Measurements from ENCODE around the gene OTOG.

Gene OTOG

DNA sequence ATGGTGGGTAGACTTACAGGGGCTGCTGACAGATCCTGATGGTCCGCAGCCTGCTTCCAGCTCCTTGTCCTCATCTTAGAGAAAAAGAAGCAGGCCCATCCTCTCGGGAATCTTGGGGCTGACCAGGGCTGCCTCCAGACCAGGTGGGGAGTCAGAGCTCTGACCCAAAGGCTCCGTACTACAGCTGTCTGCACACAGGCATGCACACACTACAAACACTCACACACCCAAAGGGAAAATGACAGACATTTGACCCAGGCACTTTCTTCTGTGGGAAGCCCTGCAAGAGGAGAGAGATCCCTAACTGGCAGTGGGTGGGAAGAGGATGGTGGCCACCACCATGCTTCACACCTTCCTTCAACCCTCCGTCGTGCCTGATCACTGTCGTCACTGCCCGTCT, 125.4 kb downstream of the OTOG start:
- no peak for DNase-seq

DNA sequence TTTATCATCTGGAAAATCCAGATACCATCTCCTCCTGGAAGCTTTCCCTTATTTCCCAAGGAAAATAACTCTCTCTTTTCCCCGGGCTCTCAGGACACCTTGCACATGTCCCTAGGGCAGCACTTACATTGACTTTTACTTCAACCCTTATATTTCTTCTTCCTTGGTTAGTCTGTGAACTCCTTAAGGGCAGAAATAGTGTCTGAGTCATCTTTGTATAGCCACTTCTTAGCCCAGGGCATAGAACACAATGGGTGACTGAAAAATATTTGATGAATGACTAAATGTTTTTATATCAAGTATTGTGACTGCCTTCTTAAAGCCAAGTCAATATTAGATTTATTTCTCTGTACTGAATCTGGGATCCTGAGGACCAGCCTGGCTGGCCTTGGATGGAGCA, 126.9 kb downstream of the OTOG start:
- no peak for DNase-seq

- no peak for DNase-seq
Observed at GRCh38 chr11:17682848-17683247, 135.8 kb downstream of the OTOG start.

GRCh38 chr11:17683377-17684161, 136.5 kb downstream of the OTOG start:
- no peak for DNase-seq

- no peak for DNase-seq
Observed at GRCh38 chr11:17684550-17684949, 137.5 kb downstream of the OTOG start.

DNA sequence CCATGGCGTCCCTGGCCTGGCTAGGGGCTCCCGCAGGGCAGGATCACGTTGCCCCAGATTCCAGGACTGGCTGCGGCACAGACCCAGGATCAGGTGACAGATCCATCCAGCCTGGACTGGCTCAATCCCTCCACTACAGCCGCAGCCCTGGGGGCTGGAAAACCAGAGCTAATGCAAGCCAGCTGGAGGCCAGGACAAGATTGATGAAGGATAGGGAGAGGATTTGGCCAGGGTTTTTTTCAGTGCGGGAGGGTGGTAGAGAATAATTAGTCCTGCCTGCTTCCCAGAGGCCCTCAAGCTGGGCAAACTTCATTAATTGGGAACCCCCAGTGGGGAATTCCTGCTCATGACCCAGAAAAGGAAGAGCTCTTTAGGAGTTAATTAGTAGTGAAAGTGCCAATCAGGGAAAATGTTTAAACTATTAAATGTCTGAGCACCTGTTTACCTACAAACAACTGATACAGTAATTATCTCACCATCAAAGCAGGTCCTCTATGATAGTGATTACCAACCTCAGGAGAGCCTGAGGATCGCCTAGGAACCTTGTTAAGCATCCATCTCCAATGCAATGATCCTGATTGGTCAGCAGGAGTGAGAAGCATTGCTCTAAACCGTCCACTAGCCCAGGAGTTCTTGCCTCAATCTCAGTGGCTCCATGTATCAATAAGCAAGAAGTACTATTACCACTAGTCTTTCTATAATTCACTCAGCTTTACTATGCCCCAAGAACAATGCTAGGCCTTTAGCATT, 139.3 kb downstream of the OTOG start:
- DNase-seq, result no peak

DNA sequence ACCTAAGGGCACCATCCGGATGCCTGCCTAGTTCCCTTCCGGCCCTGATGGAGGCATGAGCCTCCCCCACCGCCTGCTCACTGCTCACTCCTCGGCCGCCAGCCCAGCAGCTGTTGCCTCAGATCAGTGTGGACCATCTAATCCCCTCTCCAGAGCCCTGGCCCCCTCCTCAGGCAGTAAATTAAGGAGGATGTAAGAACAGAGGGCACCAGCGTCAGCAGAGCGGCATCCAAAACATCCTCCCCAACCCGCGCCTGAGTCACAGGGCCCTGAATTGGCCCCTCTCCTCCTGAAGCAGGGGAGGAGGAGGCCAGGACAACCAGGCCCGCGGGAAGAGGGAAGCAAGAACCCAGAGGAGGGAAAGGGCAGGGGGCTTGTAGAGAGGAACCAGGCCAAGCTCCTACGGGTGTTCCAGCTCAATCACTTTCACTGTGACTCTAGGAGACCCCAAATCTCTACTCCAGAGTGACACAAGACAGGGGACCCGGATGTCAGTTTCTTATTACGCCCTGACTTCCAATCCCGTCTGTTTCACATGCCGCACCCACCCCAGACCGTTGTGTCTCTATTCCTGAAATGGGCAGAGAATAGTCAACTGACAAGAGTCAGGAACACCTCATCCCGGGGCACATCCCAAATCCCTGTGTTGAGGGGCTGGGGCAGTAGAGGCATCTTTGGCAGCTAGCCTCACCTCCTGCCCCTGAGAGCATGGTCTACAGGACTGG, 141.0 kb downstream of the OTOG start:
- DNase-seq, result no peak

DNA sequence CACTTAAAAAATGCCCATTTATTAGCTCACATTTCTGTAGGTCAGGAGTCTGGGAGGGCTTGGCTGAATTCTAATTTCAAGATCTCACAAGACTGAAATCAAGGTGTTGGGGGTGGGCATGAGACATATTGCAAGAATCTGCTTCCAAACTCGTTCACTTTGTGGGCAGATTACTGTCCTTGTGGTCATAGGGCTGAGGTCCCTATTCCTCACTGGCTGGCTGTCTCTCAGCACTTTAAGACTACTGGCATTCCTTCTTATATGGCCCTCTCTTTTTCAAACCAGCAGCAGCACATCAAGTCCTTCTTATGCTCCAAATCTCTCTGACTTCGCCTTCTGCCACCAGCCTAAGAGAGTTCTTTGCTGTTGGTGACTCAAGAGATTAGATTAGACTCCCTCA, 144.5 kb downstream of the OTOG start:
- DNase-seq, result no peak

DNA sequence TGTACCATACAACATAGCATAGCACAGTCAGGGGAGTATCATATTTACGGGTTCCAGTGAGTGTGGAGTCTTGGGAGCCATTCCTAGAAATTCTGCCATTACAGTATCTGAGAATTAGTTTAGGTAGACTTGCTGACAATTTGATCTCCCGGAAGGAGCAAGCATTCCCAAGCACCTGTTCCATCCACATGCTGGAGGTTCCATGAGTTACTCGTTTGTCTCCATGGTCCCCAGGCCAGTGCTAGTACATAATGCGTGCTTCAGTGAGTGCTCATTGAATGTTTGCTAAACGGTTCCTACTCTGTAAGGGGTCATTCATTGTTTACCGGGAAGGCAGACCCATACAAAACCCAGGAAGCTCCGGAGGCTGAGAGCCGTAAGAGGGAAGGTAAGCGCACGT, 144.9 kb downstream of the OTOG start:
- DNase-seq, result no peak

DNA sequence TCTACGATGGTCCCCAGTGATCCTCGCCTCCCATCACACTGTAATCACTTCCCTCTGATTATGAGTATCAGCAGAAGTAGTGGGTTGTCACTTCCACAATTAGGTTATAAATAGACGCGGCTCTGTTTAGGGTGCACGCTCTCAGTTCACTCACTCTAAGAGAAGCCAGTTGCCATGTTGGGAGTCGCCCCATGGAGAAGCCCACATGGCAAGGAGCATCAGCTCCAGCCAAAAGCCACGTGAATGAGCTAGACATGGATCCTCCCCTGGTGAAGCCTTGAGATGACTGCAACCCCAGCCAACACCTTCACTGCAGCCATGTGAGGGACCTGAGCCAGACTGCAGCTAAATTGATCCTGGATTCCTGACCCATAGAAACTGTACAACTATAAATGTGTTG, 145.9 kb downstream of the OTOG start:
- no peak for DNase-seq

GRCh38 chr11:17693531-17693930, 146.5 kb downstream of the OTOG start:
- no peak for DNase-seq

DNA sequence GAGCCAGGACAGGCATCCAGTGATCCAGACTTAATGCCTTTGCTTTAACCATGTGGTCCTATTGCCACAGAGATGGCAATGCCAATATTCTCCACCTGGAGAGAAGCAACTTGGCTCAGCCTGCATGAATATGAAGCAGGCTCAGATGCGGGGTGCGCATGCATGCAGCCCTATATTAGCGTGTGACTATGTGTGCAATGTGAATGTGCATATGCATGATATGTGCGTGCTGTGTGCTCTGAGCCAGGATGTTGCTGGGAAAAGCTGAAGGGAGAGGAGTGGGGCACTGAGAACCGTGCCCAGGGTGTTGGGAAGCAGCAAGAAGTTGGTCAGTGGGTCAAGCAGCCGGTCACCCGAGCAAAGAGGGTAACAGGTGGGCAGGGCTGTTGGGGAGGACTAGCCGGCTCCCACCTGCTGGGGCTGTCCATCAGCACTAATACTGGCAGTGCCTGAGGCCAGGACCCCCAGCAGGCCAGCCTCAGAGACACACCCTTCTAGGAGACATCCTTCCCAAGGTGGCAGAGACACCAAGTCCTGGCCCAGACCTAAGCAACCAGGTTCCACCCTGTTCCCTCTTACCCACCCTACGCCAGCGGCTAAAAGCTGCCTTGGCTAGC, 147.5 kb downstream of the OTOG start:
- no peak for DNase-seq

DNA sequence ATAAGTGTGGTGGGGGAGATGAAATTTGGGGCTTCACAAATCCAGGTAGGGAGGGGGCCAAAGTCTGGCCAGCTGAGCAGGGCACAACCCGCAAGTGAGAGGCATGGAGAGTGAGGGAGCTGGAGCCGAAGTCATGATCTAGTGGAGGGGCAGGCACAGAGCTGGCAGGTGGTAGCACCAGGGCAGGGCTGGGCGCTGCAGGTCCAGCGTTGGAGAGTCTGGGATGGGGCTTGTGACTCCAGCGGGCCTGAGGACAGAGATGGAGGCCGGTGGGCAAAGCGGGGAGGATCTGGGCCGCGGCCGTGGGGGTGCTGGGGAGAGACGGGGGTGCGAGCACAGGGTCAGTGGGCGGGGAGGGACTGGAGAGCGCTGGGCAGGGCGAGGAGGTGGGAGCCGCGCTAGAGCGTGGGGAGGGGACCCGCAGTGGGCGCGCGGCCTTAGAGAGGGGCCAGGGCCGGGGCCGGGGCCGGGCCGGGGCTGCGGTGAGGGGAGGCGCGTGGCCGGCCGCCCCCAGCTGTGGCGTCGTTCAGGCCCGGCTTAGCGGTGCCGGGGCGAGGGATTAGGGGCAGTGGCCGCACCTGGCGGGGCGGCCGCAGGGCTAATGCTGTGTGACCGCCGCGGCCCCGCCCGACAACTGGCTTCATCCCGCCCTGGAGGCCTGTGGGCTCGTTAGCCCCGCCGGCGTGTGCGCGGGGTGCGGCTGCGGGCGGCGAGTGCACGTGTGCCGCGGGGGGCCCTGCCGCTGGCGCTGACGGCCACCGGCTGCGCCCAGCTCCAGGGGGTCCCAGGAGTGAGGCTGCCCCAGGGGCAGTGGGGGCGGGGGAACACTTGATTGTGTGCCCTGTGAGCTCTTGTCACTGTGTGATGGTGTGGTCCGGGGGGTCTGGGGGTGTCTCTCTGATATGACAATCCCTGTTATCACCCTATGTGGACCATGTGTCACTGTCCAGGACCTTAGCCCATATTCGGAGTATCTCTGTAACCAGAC, 148.7 kb downstream of the OTOG start:
- DNase-seq, result no peak

GRCh38 chr11:17696741-17697140, 149.7 kb downstream of the OTOG start:
- DNase-seq, result no peak

Data from stimulated activated naive CD4-positive, alpha-beta T cell treated with Interleukin-2 at 50 U/mL for 16 hours (primary cell).